H1 (cell line): ENCODE measurements around the gene TPSAB1. TPM values are rescaled to one million over a fixed set of nuclear protein-coding genes. Genes with fewer than 3 reads are reported as not detected.
"Not testable (repeated sequence)": the region's sequence is repeated elsewhere in the genome, so short reads cannot be mapped to it uniquely, and the experiment has no call there.

Experiments
- CTCF ChIA-PET: fragments of 300-600 bp; sonication (Branson Sonifier 250); formaldehyde crosslinking; loops from one replicate; lab custom pipeline; 2021; ENCODE audit not compliant: partially characterized antibody; lab: Charles Lee
- POLR2A ChIA-PET: fragments of 300-600 bp; sonication (Branson Sonifier 250); formaldehyde crosslinking; loops from one replicate; lab custom pipeline; 2021; ENCODE audit warnings: inconsistent platforms; ENCODE audit not compliant: partially characterized antibody; lab: Charles Lee
- DNase-seq, 2 experiments: peaks; one replicate each; pipeline versions ENCODE4 v3.0.0 to v3.0.0-alpha.2; 2010 to 2022; ENCODE audit warnings: low spot score in 2 of 2, low read depth in 1 of 2, mixed read lengths in 1 of 2
- FAIRE-seq: peaks from 2 replicates; lab custom pipeline; 2011; peaks lifted over from hg19 to GRCh38; lab: Jason Lieb, UNC
- H2AFZ ChIP-seq: 2 replicates; pipeline ENCODE4 v1.8.1; 2012; ENCODE audit warnings: low read length, inconsistent platforms
- H2AK5ac ChIP-seq: 2 replicates; pipeline ENCODE4 v1.6.1; 2013; ENCODE audit warnings: low read depth, low read length
- H2BK120ac ChIP-seq: replicated peaks from 2 replicates; pipeline ENCODE3; 2013; ENCODE audit warnings: low read depth, low read length, inconsistent platforms
- H2BK12ac ChIP-seq: 2 replicates; pipeline ENCODE4 v1.6.1; 2013; ENCODE audit warnings: low read depth, low read length
- H2BK15ac ChIP-seq: 2 replicates; pipeline ENCODE4 v1.6.1; 2013; ENCODE audit warnings: low read length
- H2BK20ac ChIP-seq: 2 replicates; pipeline ENCODE4 v1.6.1; 2013; ENCODE audit warnings: low read length
- H2BK5ac ChIP-seq: 2 replicates; pipeline ENCODE4 v1.6.1; 2013; ENCODE audit warnings: low read depth, low read length
- H3K14ac ChIP-seq: 2 replicates; pipeline ENCODE4 v1.6.1; 2013; ENCODE audit warnings: inconsistent platforms; ENCODE audit not compliant: insufficient read length
- H3K18ac ChIP-seq: 2 replicates; pipeline ENCODE4 v1.6.1; 2013; ENCODE audit warnings: low read length; ENCODE audit errors: extremely low read depth
- H3K23ac ChIP-seq: 2 replicates; pipeline ENCODE4 v1.6.1; 2013; ENCODE audit warnings: inconsistent platforms; ENCODE audit not compliant: insufficient read length
- H3K23me2 ChIP-seq: 2 replicates; pipeline ENCODE4 v1.6.1; 2013; ENCODE audit warnings: low read depth, low read length
- H3K27ac ChIP-seq: 2 replicates; pipeline ENCODE4 v1.6.1; 2011; ENCODE audit warnings: low read depth, low read length, inconsistent platforms
- H3K27me3 ChIP-seq, 4 experiments: replicated peaks in 1 of 4; 1 replicate in 1 of 4; 2 replicates in 3 of 4; pipeline versions ENCODE4 v1.6.1 to v1.8.1; 2011 to 2013; ENCODE audit warnings: low read length in 3 of 4, mild to moderate bottlenecking in 3 of 4, inconsistent platforms in 2 of 4, mixed read lengths in 2 of 4, moderate library complexity in 1 of 4; ENCODE audit not compliant: control insufficient read depth in 3 of 4, insufficient read depth in 3 of 4; ENCODE audit errors: extremely low read depth in 1 of 4
- H3K36me3 ChIP-seq, 4 experiments: 2 replicates each; pipeline versions ENCODE4 v1.6.1 to v1.8.1; 2011 to 2013; ENCODE audit warnings: mild to moderate bottlenecking in 4 of 4, low read length in 3 of 4, moderate library complexity in 2 of 4, control low read depth in 1 of 4, inconsistent platforms in 1 of 4; ENCODE audit not compliant: insufficient read depth in 4 of 4, control insufficient read depth in 2 of 4
- H3K4ac ChIP-seq: replicated peaks from 2 replicates; pipeline ENCODE3; 2013; ENCODE audit warnings: low read length, low read depth, mixed read lengths, inconsistent platforms; ENCODE audit not compliant: insufficient read length
- H3K4me1 ChIP-seq, 4 experiments: replicated peaks in 1 of 4; 1 replicate in 1 of 4; 2 replicates in 3 of 4; pipeline versions ENCODE4 v1.6.1 to v1.8.1; 2011 to 2013; ENCODE audit warnings: low read length in 3 of 4, inconsistent platforms in 2 of 4, mixed read lengths in 1 of 4; ENCODE audit not compliant: insufficient read depth in 4 of 4, control insufficient read depth in 3 of 4
- H3K4me2 ChIP-seq, 2 experiments: 2 replicates each; pipeline versions ENCODE4 v1.6.1 to v1.8.1; 2011 to 2013; ENCODE audit warnings: low read depth in 2 of 2, low read length in 2 of 2, control low read depth in 1 of 2, inconsistent platforms in 1 of 2, mild to moderate bottlenecking in 1 of 2; ENCODE audit not compliant: insufficient read depth in 1 of 2
- H3K4me3 ChIP-seq, 4 experiments: fragments of 200-600, 300-600 bp in 1 of 4; sonication (generic), shearing (Covaris generic), sonication (Bioruptor Twin) in 1 of 4; 2 replicates each; pipeline versions ENCODE4 v1.5.1 to v1.8.1; 2011 to 2016; ENCODE audit warnings: low read length in 4 of 4, low read depth in 3 of 4, control low read depth in 2 of 4, inconsistent platforms in 2 of 4, mild to moderate bottlenecking in 2 of 4, mixed read lengths in 1 of 4, moderate library complexity in 1 of 4; ENCODE audit not compliant: insufficient read depth in 2 of 4; ENCODE audit errors: extremely low read depth in 1 of 4
- H3K56ac ChIP-seq: replicated peaks from 2 replicates; pipeline ENCODE3; 2013; ENCODE audit warnings: low read depth, mild to moderate bottlenecking, mixed read lengths, low read length, inconsistent platforms; ENCODE audit not compliant: insufficient read length
- H3K79me1 ChIP-seq: 2 replicates; pipeline ENCODE4 v1.6.1; 2013; ENCODE audit warnings: low read depth, low read length, control low read depth
- H3K79me2 ChIP-seq, 2 experiments: 2 replicates each; pipeline versions ENCODE4 v1.6.1 to v1.8.1; 2012 to 2013; ENCODE audit warnings: low read length in 2 of 2, mild to moderate bottlenecking in 2 of 2, inconsistent platforms in 1 of 2; ENCODE audit not compliant: insufficient read depth in 2 of 2, control insufficient read depth in 1 of 2
- H3K9ac ChIP-seq, 4 experiments: replicated peaks in 1 of 4; 1 replicate in 1 of 4; 2 replicates in 3 of 4; pipeline versions ENCODE4 v1.6.1 to v1.8.1; 2011 to 2013; ENCODE audit warnings: low read depth in 3 of 4, low read length in 3 of 4, control low read depth in 2 of 4, mild to moderate bottlenecking in 2 of 4, moderate library complexity in 2 of 4, inconsistent platforms in 1 of 4; ENCODE audit errors: extremely low read depth in 1 of 4
- H3K9me3 ChIP-seq, 2 experiments: 2 replicates each; pipeline versions ENCODE4 v1.6.1 to v1.8.1; 2012 to 2013; ENCODE audit warnings: mild to moderate bottlenecking in 2 of 2, moderate library complexity in 2 of 2, control low read depth in 1 of 2, inconsistent platforms in 1 of 2, low read depth in 1 of 2, low read length in 1 of 2, mixed read lengths in 1 of 2; ENCODE audit not compliant: insufficient read depth in 2 of 2
- H4K20me1 ChIP-seq, 2 experiments: replicated peaks in 1 of 2; 2 replicates each; pipeline versions ENCODE3 to v1.8.1; 2011 to 2013; ENCODE audit warnings: inconsistent platforms in 2 of 2, low read length in 2 of 2, mild to moderate bottlenecking in 1 of 2; ENCODE audit not compliant: insufficient read depth in 2 of 2, control insufficient read depth in 1 of 2
- H4K5ac ChIP-seq: 2 replicates; pipeline ENCODE4 v1.6.1; 2013; ENCODE audit warnings: low read length, low read depth, mixed read lengths, inconsistent platforms; ENCODE audit not compliant: insufficient read length
- H4K8ac ChIP-seq: 2 replicates; pipeline ENCODE4 v1.8.0; 2013; ENCODE audit warnings: mild to moderate bottlenecking, moderate library complexity, low read length, inconsistent platforms; ENCODE audit not compliant: insufficient read depth; ENCODE audit errors: extremely low read depth
- H4K91ac ChIP-seq: replicated peaks from 2 replicates; pipeline ENCODE3; 2013; ENCODE audit warnings: low read length, mixed read lengths, inconsistent platforms; ENCODE audit not compliant: insufficient read length
- WGBS, 2 experiments: shearing (Covaris generic) in 1 of 2; methylation state at CpG; one replicate each; pipeline versions ENCODE4 v1.1.6 to v1.1.7; 2013 to 2015; ENCODE audit warnings: low lambda C conversion rate in 2 of 2, mixed read lengths in 2 of 2, inconsistent platforms in 1 of 2, low coverage in 1 of 2, missing lambda C conversion rate in 1 of 2; ENCODE audit not compliant: insufficient replicate concordance in 2 of 2, insufficient coverage in 1 of 2, insufficient read length in 1 of 2; ENCODE audit errors: extremely low coverage in 1 of 2, missing lambda C conversion rate in 1 of 2; 5-methylcytosine and 5-hydroxymethylcytosine counted together
- long read RNA-seq, 2 experiments: library from RNA in 1 of 2; library from capped mRNA in 1 of 2; stranded (forward); transcript quantifications; one replicate each; pipeline ENCODE4 v2.0.0, GENCODE V29; 2021; ENCODE audit warnings: inconsistent platforms in 1 of 2
- polyA minus RNA-seq, 3 experiments: library from RNA; depleted of rRNA, polyadenylated mRNA; stranded (reverse); fragments of >200 nt; gene quantifications; 1 replicate in 2 of 3; 2 replicates in 1 of 3; pipeline ENCODE4 v1.2.3, GENCODE V29; 2011
- polyA plus RNA-seq, 7 experiments: library from polyadenylated mRNA; depleted of rRNA in 3 of 7; stranded (reverse) in 5 of 7; unstranded in 2 of 7; fragments of >200 nt in 5 of 7; fragments of 200-250 nt in 2 of 7; gene quantifications; 1 replicate in 5 of 7; 2 replicates in 1 of 7; 4 replicates in 1 of 7; pipeline versions ENCODE4 v1.2.1 to v1.2.3, GENCODE V29; 2011 to 2013; ENCODE audit warnings: missing spikeins in 2 of 7, mixed read lengths in 2 of 7
- total RNA-seq: library from RNA; stranded (reverse); fragmentation: NEBNext Ultra II Directional; extraction: Animal tissue kit (Norgen Biotek cat#: 25700); gene quantifications from 2 replicates; pipeline ENCODE4 v1.2.1, GENCODE V29; 2021

Gene TPSAB1
- total RNA-seq (not detected in 2 replicates), polyA plus RNA-seq (2011; rRNA removed) (0.09 TPM in 2 replicates), polyA minus RNA-seq (2011; rRNA and poly(A)+ RNA removed) (not detected in 2 replicates)
- polyA plus RNA-seq (2011; cell fraction: cytosol; rRNA removed): 0.12 TPM
- polyA plus RNA-seq (2011; cell fraction: nucleus; rRNA removed): 1.5 TPM
- not detected in 4 replicates for polyA plus RNA-seq (2012, experiment 1 of 2)
- not detected for polyA plus RNA-seq (2012, experiment 2 of 2)
- not detected for polyA plus RNA-seq (2013, experiment 1 of 2)
- not detected for polyA plus RNA-seq (2013, experiment 2 of 2)
- not detected for polyA minus RNA-seq (2011; cell fraction: cytosol; rRNA and poly(A)+ RNA removed)
- polyA minus RNA-seq (2011; cell fraction: nucleus; rRNA and poly(A)+ RNA removed): not detected
- long read RNA-seq, experiment 1: 0 reads
- long read RNA-seq, experiment 2: 0 reads

GRCh38 chr16:1240436-1240835 is at the start of gene TPSAB1:
TSS of gene TPSAB1 (plus strand) at chr16:1240705. CDS start at chr16:1240939, 234 bp downstream.
- H4K20me1 ChIP-seq, H3K56ac ChIP-seq, H3K79me2 ChIP-seq, H3K9ac ChIP-seq, H4K5ac ChIP-seq, FAIRE-seq, POLR2A ChIA-PET, H2AK5ac ChIP-seq, H3K18ac ChIP-seq, DNase-seq, H3K23ac ChIP-seq, H3K23me2 ChIP-seq, H4K8ac ChIP-seq, H3K4me1 ChIP-seq, H2BK120ac ChIP-seq, H2BK15ac ChIP-seq, H4K91ac ChIP-seq, CTCF ChIA-PET, H3K4me3 ChIP-seq, H2AFZ ChIP-seq, H3K4ac ChIP-seq, H3K79me1 ChIP-seq, H3K4me2 ChIP-seq, H3K36me3 ChIP-seq, H2BK20ac ChIP-seq, H2BK12ac ChIP-seq, H2BK5ac ChIP-seq, H3K27ac ChIP-seq, H3K27me3 ChIP-seq, H3K14ac ChIP-seq, H3K9me3 ChIP-seq: not testable (repeated sequence)
- 87% methylated on average over 3 of the region's 12 CpGs; no CpG with 5 or more reads in 1 of the 2 experiments for WGBS, 2 experiments
